HepG2 (cell line): ENCODE measurements around the gene PRDX2. TPM values are rescaled to one million over a fixed set of nuclear protein-coding genes. Genes with fewer than 3 reads are reported as not detected.

Experiments
- BRCA1 ChIP-seq: sonication (generic); formaldehyde crosslinking; IDR thresholded peaks from 2 replicates; pipeline ENCODE4 v1.4.0; 2020; ENCODE audit warnings: missing genetic modification reagents
- CCAR2 ChIP-seq: fragments of 200-400 bp; formaldehyde crosslinking; optimal IDR thresholded peaks from 2 replicates; pipeline ENCODE3; 2018; ENCODE audit warnings: low read depth, mild to moderate bottlenecking, low read length, moderate library complexity
- DPF2 ChIP-seq: sonication (generic); formaldehyde crosslinking; IDR thresholded peaks from 2 replicates; pipeline ENCODE4 v1.4.0; 2020; ENCODE audit warnings: mild to moderate bottlenecking, low read depth, missing genetic modification reagents, borderline replicate concordance
- HDAC2 ChIP-seq: sonication (generic); formaldehyde crosslinking; IDR thresholded peaks from 2 replicates; pipeline ENCODE4 v1.4.0; 2020; ENCODE audit warnings: missing genetic modification reagents
- KLF6 ChIP-seq: IDR thresholded peaks from 2 replicates; pipeline ENCODE4 v1.8.0; 2016; ENCODE audit warnings: missing biosample characterization, missing genetic modification reagents
- MBNL3 ChIP-seq: fragments of 250-450 bp; sonication (Bioruptor Pico); conservative IDR thresholded peaks from 2 replicates; pipeline ENCODE4 v1.8.0; 2022; ENCODE audit warnings: mild to moderate bottlenecking, inconsistent platforms
- NR1H2 ChIP-seq: sonication (generic); formaldehyde crosslinking; IDR thresholded peaks from 2 replicates; pipeline ENCODE4 v1.8.1; 2022; ENCODE audit warnings: low read depth, missing genetic modification reagents, borderline replicate concordance
- SMC3 ChIP-seq: IDR thresholded peaks from 2 replicates; pipeline ENCODE4 v1.6.1; 2011; ENCODE audit warnings: low read length, improper control_type of control experiment
- ZNF446 ChIP-seq: sonication (generic); formaldehyde crosslinking; IDR thresholded peaks from 2 replicates; pipeline ENCODE4 v1.5.0; 2020; ENCODE audit warnings: mild to moderate bottlenecking, missing genetic modification reagents
- ZNF747 ChIP-seq: sonication (generic); formaldehyde crosslinking; IDR thresholded peaks from 2 replicates; pipeline ENCODE4 v1.8.1; 2023; ENCODE audit warnings: missing genetic modification reagents, mild to moderate bottlenecking, borderline replicate concordance
- polyA plus RNA-seq, 8 experiments: library from polyadenylated mRNA; depleted of rRNA in 3 of 8; stranded (reverse) in 7 of 8; unstranded in 1 of 8; fragments of >200 nt; fragmentation: Illumina TruSeq in 4 of 8; extraction: Trizol in 4 of 8; gene quantifications; 2 replicates each; pipeline versions ENCODE4 v1.2.1 to v1.2.3, GENCODE V29; 2011 to 2016; ENCODE audit warnings: low read depth in 4 of 8, missing spikeins in 1 of 8, mixed read lengths in 1 of 8; ENCODE audit not compliant: insufficient read depth in 1 of 8
- total RNA-seq, 5 experiments: library from RNA; depleted of rRNA; stranded (reverse); fragments of >200 nt; fragmentation: Illumina TruSeq; extraction: Trizol; gene quantifications; 2 replicates each; pipeline ENCODE4 v1.2.3, GENCODE V29; 2016; ENCODE audit warnings: low read depth in 1 of 5
- TF ChIP-seq, protein P1 (sequence below): sonication (generic); formaldehyde crosslinking; IDR thresholded peaks from 2 replicates; pipeline ENCODE4 v1.4.0; 2020; ENCODE audit warnings: mild to moderate bottlenecking, missing genetic modification reagents
- TF ChIP-seq, protein P2 (sequence below): sonication (generic); formaldehyde crosslinking; IDR thresholded peaks from 2 replicates; pipeline ENCODE4 v1.9.0; 2021; ENCODE audit warnings: missing genetic modification reagents, borderline replicate concordance
- TF ChIP-seq, protein P3 (sequence below): sonication (generic); formaldehyde crosslinking; IDR thresholded peaks from 2 replicates; pipeline ENCODE4 v1.4.0; 2020; ENCODE audit warnings: missing genetic modification reagents, mild to moderate bottlenecking, borderline replicate concordance

The PRDX2 gene
- total and polyA plus RNA-seq, 2 of the 13 experiments (the other 11 are each of a cell fraction or from before 2014, with no cell fraction given) = 218 to 381 TPM

DNA sequence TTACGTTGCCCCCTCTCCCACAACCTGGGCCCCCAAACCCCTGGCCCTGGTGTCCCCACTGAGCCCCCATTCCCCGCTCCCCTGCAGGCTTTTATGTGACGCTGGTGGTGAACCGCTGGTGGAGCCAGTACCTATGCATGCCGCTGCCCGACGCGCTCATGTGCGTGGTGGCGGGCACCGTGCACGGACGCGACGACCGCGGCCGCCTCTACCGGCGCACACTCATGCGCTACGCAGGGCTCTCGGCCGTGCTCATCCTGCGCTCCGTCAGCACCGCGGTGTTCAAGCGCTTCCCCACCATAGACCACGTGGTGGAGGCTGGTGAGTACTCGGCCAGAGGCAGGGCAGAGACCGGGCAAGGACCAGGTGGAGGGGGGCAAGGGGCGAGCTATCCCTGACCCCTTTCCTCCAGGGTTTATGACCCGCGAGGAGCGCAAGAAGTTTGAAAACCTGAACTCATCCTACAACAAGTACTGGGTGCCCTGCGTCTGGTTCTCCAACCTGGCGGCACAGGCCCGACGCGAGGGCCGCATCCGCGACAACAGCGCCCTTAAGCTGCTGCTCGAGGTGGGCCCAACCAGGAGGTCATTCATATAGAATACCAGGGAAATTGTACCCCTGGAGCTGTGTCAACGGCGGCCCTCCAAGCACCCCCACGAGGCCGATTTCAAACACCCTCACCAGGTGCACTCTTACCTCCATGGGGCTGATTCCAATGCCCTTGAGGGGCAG is 47.0 kb downstream of the PRDX2 start (continued):
- TF ChIP-seq MBNL3 = no peak
- TF ChIP-seq DPF2 (CRISPR knock-in tag) = no peak
- TF ChIP-seq SMC3 = no peak
- TF ChIP-seq NR1H2 = no peak
- TF ChIP-seq, protein P1, sequence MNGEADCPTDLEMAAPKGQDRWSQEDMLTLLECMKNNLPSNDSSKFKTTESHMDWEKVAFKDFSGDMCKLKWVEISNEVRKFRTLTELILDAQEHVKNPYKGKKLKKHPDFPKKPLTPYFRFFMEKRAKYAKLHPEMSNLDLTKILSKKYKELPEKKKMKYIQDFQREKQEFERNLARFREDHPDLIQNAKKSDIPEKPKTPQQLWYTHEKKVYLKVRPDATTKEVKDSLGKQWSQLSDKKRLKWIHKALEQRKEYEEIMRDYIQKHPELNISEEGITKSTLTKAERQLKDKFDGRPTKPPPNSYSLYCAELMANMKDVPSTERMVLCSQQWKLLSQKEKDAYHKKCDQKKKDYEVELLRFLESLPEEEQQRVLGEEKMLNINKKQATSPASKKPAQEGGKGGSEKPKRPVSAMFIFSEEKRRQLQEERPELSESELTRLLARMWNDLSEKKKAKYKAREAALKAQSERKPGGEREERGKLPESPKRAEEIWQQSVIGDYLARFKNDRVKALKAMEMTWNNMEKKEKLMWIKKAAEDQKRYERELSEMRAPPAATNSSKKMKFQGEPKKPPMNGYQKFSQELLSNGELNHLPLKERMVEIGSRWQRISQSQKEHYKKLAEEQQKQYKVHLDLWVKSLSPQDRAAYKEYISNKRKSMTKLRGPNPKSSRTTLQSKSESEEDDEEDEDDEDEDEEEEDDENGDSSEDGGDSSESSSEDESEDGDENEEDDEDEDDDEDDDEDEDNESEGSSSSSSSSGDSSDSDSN (CRISPR knock-in tag) = no peak
- no peak for TF ChIP-seq HDAC2
- TF ChIP-seq ZNF446 (CRISPR knock-in tag) = no peak
- TF ChIP-seq, protein P2, sequence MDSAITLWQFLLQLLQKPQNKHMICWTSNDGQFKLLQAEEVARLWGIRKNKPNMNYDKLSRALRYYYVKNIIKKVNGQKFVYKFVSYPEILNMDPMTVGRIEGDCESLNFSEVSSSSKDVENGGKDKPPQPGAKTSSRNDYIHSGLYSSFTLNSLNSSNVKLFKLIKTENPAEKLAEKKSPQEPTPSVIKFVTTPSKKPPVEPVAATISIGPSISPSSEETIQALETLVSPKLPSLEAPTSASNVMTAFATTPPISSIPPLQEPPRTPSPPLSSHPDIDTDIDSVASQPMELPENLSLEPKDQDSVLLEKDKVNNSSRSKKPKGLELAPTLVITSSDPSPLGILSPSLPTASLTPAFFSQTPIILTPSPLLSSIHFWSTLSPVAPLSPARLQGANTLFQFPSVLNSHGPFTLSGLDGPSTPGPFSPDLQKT (CRISPR knock-in tag) = no peak
- TF ChIP-seq BRCA1 (CRISPR knock-in tag) = no peak
- TF ChIP-seq CCAR2 = no peak
- no peak for TF ChIP-seq ZNF747
- TF ChIP-seq, protein P3, sequence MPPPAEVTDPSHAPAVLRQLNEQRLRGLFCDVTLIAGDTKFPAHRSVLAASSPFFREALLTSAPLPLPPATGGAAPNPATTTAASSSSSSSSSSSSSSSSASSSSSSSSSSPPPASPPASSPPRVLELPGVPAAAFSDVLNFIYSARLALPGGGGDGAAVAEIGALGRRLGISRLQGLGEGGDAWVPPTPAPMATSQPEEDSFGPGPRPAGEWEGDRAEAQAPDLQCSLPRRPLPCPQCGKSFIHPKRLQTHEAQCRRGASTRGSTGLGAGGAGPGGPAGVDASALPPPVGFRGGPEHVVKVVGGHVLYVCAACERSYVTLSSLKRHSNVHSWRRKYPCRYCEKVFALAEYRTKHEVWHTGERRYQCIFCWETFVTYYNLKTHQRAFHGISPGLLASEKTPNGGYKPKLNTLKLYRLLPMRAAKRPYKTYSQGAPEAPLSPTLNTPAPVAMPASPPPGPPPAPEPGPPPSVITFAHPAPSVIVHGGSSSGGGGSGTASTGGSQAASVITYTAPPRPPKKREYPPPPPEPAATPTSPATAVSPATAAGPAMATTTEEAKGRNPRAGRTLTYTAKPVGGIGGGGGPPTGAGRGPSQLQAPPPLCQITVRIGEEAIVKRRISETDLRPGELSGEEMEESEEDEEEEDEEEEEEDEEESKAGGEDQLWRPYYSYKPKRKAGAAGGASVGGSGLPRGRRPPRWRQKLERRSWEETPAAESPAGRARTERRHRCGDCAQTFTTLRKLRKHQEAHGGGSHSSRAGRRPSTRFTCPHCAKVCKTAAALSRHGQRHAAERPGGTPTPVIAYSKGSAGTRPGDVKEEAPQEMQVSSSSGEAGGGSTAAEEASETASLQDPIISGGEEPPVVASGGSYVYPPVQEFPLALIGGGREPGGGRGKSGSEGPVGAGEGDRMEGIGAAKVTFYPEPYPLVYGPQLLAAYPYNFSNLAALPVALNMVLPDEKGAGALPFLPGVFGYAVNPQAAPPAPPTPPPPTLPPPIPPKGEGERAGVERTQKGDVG (CRISPR knock-in tag) = no peak
- TF ChIP-seq KLF6 (CRISPR knock-in tag) = no peak
